ENCODE data around the gene SLC30A10. TPM values are rescaled to one million over a fixed set of nuclear protein-coding genes. Genes with fewer than 3 reads are reported as not detected.

Gene SLC30A10
- total RNA-seq, 4 donors from 2014 or later, result not detected

DNA sequence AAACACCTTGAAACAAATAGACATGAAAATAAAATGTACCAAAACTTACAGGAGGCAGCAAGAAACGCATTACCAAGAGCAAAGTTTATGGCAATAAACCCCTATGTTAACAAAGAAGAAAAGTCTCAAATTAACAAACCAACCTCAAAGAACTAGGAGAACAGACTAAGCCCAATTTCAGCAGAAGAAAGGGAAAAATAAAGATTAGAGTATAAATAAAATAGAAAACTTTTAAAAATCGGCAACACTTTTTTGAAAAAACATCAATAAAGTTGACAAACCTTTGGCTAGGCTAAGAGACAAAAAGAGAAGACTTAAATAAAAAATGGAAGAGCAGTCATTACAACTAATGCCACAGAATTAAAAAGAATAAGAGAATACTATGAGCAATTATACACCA is 42.7 kb downstream of the SLC30A10 start:
- TF ChIP-seq, protein P1, sequence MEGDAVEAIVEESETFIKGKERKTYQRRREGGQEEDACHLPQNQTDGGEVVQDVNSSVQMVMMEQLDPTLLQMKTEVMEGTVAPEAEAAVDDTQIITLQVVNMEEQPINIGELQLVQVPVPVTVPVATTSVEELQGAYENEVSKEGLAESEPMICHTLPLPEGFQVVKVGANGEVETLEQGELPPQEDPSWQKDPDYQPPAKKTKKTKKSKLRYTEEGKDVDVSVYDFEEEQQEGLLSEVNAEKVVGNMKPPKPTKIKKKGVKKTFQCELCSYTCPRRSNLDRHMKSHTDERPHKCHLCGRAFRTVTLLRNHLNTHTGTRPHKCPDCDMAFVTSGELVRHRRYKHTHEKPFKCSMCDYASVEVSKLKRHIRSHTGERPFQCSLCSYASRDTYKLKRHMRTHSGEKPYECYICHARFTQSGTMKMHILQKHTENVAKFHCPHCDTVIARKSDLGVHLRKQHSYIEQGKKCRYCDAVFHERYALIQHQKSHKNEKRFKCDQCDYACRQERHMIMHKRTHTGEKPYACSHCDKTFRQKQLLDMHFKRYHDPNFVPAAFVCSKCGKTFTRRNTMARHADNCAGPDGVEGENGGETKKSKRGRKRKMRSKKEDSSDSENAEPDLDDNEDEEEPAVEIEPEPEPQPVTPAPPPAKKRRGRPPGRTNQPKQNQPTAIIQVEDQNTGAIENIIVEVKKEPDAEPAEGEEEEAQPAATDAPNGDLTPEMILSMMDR (IDR thresholded peaks at IDR 0.05), result no peak
- TF ChIP-seq EP300 (IDR thresholded peaks at IDR 0.05) (no peak), POLR2AphosphoS5 (IDR thresholded peaks at IDR 0.05) (no peak), POLR2A (IDR thresholded peaks at IDR 0.05) (no peak)
- H3K4me3 ChIP-seq, result no peak overlapping the region
- 85 to 86% methylated on average over 1 to 2 of the region's 2 CpGs for WGBS, 2 donors (ENCODE audit: low coverage in 1 of 2)
- no peaks in the 10 kb centered on the region for H3K9me3 ChIP-seq
- no peak overlapping the region for H3K27ac ChIP-seq
- H3K36me3 ChIP-seq, result no peaks in the 10 kb centered on the region
- H3K27me3 ChIP-seq, result no peaks in the 10 kb centered on the region
- ATAC-seq, result no peak
- H3K4me1 ChIP-seq, result no peaks in the 10 kb centered on the region

DNA sequence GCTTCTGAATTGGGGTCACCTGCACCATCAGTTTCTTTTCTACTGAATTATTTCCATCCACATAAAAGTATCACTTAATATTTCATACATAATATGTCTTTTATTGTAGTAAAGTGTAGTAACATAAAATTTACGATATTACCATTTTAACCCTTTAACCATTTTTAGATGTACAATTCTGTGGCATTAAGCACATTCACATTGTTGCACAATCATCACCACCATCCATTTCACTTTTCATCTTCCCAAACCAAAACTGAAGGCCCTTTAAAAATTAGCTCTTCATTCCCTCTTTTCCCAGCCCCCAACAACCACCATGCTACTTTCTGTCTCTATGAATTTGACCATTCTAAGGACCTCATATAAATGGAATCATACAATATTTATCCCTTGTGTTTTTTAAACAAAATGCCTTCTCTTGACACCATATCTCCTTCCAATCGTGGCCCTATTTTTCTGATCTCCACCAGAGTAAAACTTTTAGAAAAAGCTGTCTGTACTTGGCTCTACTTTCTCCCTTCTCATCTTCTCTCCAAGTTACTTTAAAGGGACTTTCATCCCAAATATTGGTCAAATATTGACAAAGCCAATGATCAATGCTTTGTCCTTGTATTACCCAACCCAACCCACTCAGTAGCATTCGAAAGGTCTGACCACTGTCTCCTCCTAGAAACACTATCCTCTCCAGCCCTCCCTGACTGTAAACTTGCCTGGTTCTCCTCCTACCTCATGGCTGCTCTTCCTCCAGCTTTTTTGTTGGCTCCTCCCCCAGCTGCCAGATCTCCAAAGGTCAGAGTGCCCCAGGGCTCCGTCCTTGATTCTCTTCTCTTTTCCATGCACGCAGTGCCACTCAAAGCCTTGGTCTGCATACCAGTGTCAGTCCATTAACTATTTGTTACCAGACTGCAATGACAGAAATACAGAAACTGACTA is 44.7 kb downstream of the SLC30A10 start:
- TF ChIP-seq POLR2AphosphoS5 (IDR thresholded peaks at IDR 0.05) (no peak), EP300 (IDR thresholded peaks at IDR 0.05) (no peak), POLR2A (IDR thresholded peaks at IDR 0.05) (no peak)
- TF ChIP-seq, protein P1 (IDR thresholded peaks at IDR 0.05), result no peak
- no peaks in the 10 kb centered on the region for H3K9me3 ChIP-seq
- no peak overlapping the region for H3K4me3 ChIP-seq
- ATAC-seq, result no peak
- H3K36me3 ChIP-seq, result no peaks in the 10 kb centered on the region
- H3K27ac ChIP-seq, result no peak overlapping the region
- no peaks in the 10 kb centered on the region for H3K4me1 ChIP-seq
- WGBS, 2 donors (ENCODE audit: low coverage in 1 of 2), result 50 to 53% methylated on average over 5 of the region's 5 CpGs
- no peaks in the 10 kb centered on the region for H3K27me3 ChIP-seq

DNA sequence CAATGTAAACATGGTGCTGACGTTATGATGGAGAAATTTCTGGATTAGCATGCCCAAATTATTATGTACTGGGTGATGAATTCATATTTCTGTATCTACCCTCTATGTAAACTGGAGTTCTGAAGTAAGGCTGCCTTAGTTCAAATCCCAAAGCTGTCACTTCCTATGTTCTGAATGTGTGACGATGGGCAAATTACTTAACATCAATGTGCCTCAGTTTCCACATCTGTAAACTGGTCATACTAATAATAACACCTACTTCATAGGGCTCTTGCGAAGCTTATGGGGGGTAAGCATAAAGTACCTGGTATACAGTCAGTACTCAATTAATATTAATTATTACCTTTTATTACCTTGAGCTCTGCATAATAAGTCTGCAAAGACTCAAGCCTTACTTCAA is 45.6 kb downstream of the SLC30A10 start:
- Histone ChIP-seq H3K27ac (no peak overlapping the region), H3K9me3 (no peaks in the 10 kb centered on the region), H3K27me3 (no peaks in the 10 kb centered on the region), H3K4me1 (no peaks in the 10 kb centered on the region), H3K4me3 (no peak overlapping the region), H3K36me3 (no peaks in the 10 kb centered on the region)
- ATAC-seq, result no peak
- no peak for TF ChIP-seq POLR2AphosphoS5 (IDR thresholded peaks at IDR 0.05)
- no peak for TF ChIP-seq EP300 (IDR thresholded peaks at IDR 0.05)
- TF ChIP-seq, protein P1 (IDR thresholded peaks at IDR 0.05), result no peak
- WGBS, 2 donors (ENCODE audit: low coverage in 1 of 2), result 70 to 74% methylated on average over 3 of the region's 3 CpGs

DNA sequence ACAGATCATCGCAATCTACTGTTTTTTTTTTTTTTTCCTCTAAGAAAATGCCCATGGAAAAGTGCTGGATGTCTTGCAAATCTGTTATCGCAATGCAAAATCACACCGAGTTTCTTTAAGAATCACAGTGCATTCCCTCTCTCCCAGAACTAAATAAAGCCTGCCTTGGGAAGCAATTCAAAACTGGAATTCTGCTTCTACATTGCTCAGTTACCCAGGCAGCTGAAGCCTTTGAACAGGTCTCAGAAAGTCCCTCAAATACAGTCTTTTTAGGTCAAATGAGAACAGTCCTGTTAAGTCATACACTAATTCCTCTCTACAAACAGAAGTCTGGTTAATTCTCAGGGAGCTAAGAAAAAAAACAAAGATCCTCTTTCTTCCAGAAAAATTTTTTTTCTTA is 46.3 kb downstream of the SLC30A10 start:
- H3K36me3 ChIP-seq, result no peaks in the 10 kb centered on the region
- H3K4me1 ChIP-seq, result no peaks in the 10 kb centered on the region
- H3K27me3 ChIP-seq, result no peaks in the 10 kb centered on the region
- H3K27ac ChIP-seq, result no peak overlapping the region
- no peak overlapping the region for H3K4me3 ChIP-seq
- H3K9me3 ChIP-seq, result no peaks in the 10 kb centered on the region
- WGBS, 2 donors (ENCODE audit: low coverage in 1 of 2), result 52% methylated on average over 3 of the region's 3 CpGs; no CpG with 5 or more reads in 1 of the 2 donors
- TF ChIP-seq, protein P1 (IDR thresholded peaks at IDR 0.05), result no peak
- TF ChIP-seq POLR2AphosphoS5 (IDR thresholded peaks at IDR 0.05) (no peak), EP300 (IDR thresholded peaks at IDR 0.05) (no peak), POLR2A (IDR thresholded peaks at IDR 0.05) (no peak)
- no peak for ATAC-seq

Data from gastroesophageal sphincter (tissue), 4 donors.